ENCODE measurements around the gene PRR33.

The PRR33 gene

DNA sequence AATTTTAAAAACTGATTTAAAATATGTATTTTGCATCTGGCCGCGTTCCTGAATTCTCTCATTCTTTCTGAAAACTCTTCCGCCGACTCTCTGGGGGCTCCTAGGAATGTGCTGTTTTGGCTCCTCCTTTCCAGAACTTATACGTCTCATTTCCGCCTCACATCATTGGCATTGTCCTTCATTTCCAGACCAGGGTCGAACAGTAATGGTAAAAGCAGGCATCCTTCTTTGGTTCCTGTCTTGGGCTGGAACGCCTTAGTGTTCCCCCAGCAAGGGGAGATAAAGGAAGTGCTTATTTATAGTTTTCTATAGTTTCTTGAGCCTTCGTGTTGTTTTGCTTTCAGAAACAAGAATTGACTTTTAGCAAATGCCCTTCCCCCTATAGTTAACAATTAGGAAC lies 16.9 kb upstream of the PRR33 start:
- DNase-seq (ENCODE audit: extremely low read depth, low read depth), result no peak
- TF ChIP-seq, protein P1, sequence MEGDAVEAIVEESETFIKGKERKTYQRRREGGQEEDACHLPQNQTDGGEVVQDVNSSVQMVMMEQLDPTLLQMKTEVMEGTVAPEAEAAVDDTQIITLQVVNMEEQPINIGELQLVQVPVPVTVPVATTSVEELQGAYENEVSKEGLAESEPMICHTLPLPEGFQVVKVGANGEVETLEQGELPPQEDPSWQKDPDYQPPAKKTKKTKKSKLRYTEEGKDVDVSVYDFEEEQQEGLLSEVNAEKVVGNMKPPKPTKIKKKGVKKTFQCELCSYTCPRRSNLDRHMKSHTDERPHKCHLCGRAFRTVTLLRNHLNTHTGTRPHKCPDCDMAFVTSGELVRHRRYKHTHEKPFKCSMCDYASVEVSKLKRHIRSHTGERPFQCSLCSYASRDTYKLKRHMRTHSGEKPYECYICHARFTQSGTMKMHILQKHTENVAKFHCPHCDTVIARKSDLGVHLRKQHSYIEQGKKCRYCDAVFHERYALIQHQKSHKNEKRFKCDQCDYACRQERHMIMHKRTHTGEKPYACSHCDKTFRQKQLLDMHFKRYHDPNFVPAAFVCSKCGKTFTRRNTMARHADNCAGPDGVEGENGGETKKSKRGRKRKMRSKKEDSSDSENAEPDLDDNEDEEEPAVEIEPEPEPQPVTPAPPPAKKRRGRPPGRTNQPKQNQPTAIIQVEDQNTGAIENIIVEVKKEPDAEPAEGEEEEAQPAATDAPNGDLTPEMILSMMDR (IDR thresholded peaks at IDR 0.05; ENCODE audit: low read depth, low read length), result no peak

DNA sequence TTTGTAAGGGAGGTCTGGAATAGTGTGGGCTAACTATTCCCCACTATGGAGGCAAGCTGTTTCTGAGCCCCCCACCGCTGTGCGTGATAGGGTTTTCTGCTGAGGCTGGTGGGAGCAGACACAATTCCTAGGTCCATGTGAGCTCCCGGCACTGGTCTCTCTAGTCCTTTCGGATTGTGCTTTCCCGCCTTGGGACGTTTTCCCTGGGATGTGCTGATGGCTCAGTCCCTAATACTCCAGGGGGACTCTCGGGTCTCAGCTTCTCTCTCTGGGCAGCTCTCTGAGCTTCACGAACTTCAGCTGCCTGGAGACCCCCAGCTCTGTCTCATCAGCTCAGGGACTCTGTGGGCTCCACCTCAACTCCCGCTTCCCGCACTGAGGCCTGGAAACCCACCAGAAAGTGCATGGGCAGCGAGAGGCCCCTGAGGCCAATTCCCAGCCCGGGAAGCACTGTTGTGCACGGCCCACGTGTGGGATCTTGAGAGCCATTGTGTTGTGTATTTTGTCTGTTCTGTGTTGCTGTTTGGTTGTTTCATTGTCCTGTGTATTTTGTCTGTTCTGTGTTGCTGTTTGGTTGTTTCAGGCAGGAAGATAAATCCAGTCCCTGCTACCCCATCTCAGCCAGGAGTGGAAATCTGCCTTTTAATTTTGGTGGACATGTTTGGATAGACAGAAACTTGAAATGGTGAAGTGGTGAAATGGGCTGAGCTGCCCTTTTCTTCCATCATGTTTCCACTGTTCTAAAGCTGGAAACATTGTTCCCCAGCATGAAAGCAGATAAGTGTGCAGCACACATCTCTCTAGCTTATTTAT lies 15.1 kb upstream of the PRR33 start:
- TF ChIP-seq, protein P1 (IDR thresholded peaks at IDR 0.05; ENCODE audit: low read depth, low read length), result no peak

DNA sequence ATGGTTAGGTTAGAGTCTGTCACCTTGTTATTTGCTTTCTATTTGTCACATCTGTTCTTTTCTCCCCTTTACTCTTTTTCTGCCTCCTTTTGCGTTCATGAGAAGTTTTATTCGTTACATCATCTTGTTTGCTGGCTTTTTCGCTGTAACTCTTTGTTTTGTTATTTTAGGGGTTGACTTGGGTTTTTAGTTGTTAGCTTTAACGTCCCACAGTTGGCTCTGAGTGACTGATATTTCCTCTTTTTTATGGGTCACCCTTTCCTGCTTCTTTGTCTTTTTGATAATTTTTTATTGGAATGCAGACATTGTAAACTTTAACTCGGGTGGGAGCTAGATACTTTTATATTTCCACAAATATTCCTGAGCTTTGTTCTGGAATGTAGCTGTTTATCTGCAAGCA lies 14.5 kb upstream of the PRR33 start:
- no peak for DNase-seq (ENCODE audit: extremely low read depth, low read depth)
- TF ChIP-seq, protein P1 (IDR thresholded peaks at IDR 0.05; ENCODE audit: low read depth, low read length), result no peak

More for the DNA sequence above, 15.1 kb upstream of the PRR33 start:
- DNase-seq (ENCODE audit: extremely low read depth, low read depth), result no peak

DNA sequence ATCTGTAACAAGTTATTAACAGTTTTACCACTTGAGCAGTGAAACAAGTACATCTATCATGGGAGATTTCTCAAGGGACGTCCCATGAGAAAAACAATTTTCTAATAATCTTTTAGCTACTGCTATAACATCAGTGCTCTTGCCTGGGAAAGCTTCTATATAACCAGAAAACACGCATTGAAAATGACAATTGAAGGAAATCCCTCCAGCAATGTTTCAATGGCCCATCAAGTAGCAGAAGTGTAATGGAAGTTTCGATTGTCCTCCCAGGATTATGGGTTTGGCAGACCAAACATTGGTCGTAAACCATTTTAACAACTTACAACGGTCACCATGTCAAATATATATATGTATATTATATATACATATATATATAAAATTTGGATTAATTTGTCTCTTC lies 8.0 kb upstream of the PRR33 start:
- no peak for DNase-seq (ENCODE audit: extremely low read depth, low read depth)
- TF ChIP-seq, protein P1 (IDR thresholded peaks at IDR 0.05; ENCODE audit: low read depth, low read length), result no peak

DNA sequence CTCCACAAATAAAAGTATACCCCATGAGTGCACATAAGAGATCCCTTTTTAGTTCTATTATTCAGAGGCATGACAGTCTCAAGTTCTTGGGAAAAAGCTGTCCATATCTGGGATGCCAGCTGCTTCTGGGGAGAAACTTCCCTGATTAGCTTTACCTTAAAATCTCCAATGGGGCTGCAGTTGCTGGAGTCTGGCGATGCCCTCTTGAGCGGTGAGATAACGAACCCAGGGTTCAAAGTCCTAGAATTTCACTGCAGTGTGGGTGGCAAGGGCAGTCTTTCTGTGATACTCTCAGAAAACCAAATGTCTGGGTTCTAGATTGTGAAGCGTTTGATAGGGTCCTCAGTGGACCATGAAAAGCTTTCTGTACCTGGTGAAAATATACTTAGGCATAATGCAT lies 7.4 kb upstream of the PRR33 start:
- DNase-seq (ENCODE audit: extremely low read depth, low read depth), result no peak
- TF ChIP-seq, protein P1 (IDR thresholded peaks at IDR 0.05; ENCODE audit: low read depth, low read length), result no peak

DNA sequence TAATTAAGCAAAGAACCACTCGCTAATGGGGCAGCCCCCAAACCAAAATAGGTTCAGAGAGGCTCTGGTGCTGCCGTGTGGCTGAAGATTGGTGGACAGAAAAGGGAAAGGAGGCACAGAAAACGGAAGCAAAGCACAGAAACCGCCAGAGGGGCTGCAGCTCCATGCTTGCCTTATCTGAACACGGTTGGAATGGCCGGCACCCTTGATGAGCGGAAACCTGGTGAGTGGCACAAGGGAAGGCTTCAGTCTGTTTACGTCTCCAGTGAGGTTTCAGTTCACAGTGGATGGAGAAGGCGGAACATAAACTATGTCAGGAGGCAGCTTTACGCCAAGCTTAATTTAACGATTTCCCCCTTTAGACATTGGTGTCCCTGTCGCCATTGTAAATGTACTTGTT lies 5.2 kb upstream of the PRR33 start:
- DNase-seq (ENCODE audit: extremely low read depth, low read depth), result no peak
- TF ChIP-seq, protein P1 (IDR thresholded peaks at IDR 0.05; ENCODE audit: low read depth, low read length), result no peak

DNA sequence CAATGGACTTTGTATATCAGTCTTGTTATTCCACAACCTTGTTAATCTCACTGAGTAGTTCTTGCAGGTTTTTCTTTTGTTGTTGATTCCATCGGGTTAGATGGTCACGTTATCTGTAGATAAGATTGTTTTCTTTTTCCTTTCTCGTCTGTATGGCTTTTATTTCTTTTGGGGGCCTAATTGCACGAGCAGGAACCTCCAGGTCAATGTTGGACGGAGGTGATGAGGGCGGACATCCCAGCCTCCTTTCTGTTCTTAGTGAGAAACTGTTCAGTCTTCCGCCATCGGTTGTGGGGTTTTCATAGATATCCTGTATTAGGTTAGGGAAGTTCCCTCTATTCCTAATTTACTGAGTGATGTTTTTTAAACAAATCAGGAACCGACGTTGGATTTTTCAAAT lies 4.8 kb upstream of the PRR33 start:
- no peak for DNase-seq (ENCODE audit: extremely low read depth, low read depth)
- TF ChIP-seq, protein P1 (IDR thresholded peaks at IDR 0.05; ENCODE audit: low read depth, low read length), result no peak

All from AG09319 (cell line).